H4 (cell line): ENCODE measurements around the gene PHACTR1. TPM values are rescaled to one million over a fixed set of nuclear protein-coding genes. Genes with fewer than 3 reads are reported as not detected.

Experiments
- DNase-seq: peaks from one replicate; pipeline ENCODE4 v3.0.0-alpha.2; 2015; ENCODE audit warnings: low spot score
- total RNA-seq: library from RNA; depleted of rRNA; stranded (reverse); fragments of >200 nt; shearing (Covaris generic); gene quantifications from 2 replicates; pipeline ENCODE4 v1.2.3, GENCODE V29; 2014

PHACTR1 gene
- total RNA-seq, 1 experiment from 2014 or later = 3.3 TPM

DNA sequence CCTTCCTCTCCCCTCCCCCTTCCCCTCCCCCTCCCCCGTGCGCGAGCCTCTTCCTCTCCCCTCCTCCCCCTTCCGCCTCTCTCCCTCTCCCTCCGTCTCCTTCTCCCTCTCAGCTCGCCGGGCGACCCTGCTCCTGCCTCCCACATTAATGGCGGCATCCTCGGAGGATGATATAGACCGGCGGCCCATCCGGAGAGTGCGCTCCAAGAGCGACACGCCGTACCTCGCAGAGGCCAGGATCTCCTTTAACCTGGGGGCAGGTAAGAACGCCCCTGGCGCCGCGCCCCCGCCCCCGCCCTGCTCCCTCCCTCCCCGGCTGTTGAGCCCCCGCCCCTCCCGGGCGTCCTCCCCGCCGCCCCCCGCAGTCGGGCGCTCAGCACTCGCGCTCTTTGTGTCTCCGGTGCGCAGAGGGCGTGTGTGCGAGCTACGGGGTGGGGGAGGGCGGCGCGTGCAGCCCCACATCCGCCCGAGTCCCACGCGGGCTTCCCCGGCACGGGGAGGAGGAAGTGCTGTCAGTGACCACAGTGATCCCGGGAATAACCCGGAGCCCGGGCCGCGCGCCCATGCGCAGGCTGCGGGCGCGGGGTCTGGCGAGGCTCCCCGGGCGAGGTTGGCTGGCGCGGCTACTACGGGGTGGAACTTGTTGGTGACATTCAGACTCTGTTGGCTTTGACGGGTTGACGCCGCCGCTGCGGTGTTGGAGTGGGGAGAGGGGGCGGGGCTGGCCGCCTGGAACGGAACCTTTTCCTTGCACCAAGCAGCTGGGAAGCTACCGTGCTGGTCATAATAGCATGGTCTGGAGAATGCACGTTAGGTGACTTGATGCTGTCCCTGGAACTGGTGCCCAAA is 33.2 kb downstream of the PHACTR1 start:
- no peak for DNase-seq

DNA sequence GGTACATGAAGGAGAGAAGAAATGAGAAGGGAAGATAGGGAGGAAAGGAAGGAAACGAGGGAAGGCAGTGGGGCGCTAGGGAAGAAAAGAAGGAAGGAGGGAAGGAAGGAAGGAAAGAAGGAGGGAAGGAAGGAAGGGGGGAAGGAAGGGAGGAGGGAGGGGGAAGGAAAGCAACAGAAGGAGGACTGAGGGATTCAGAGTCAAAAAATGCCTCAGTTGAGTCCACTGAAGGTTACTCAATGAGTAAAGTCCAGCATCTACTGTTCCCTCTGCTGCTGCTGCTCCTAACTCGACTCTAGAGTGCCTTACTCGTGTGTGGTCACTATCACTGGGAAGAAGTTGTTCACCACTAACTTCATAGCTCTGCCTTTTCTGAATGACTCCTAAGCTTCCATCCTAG is 33.8 kb downstream of the PHACTR1 start:
- DNase-seq = no peak

DNA sequence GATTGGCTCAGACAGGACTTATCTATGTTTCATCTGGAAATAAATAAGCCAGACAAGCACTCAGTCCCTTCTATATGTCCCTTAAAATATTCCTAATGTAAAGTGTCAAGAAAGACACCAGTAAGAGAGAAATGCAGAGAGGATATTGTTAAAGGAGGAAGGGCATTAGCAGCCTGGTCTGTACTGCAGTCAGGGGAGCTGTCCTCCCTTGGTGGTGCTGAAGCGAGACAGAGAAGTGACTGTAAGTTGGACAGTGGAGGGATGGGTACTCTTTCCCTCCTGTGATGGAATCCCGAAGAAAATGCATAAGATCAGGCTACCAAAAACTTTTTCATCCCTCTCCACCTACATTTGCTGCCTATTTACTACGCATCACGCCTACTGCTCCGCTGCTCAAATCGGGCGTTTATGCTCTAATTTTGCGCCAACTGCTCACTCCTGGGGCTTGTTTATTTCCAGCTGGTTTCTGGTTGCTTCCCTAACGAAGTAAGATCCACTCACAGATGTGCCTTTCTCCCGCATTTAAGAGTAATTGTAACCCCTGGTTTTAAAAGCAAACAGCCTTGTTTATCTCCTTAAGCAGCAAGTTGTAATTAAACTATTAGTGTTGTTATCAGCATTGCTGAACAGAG is 35.2 kb downstream of the PHACTR1 start:
- peak; percentile 42 for DNase-seq

DNA sequence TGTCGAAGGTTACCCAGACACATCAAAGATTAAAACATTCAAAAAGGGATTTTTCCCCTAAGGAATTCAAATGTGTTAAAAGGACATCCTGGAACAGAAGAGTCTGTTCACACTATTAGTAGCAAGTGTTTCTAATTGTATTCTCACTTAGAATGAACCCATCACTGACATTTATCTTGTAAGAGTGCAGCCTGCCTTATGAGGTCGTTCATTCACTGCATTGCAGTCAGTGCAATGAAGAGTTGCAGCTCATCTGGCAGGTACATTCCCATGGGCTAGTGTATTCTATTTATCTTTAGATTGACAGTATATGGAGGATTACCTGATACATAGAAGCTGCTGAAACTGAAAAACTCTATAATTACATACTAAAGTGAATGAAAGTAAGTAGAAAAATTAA is 36.5 kb downstream of the PHACTR1 start:
- no peak for DNase-seq

DNA sequence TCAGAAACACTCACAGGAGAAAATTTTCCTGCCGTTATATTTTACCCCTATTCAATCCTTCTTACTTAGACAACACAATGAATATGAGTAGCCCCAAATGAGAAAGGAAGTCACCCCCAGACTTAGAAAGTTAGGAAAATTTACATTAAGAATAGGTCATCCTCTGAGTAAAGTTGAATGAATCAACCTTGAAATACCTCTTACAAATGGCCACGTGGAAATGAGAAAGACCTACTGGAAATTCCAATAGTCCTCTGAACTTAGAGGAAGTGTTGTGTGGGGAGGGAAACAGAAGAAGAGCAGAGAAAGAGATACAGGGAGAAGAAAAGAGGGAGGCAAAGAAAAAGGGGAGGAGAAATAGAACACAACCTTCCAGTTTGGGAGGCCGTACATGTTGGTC is 43.7 kb downstream of the PHACTR1 start:
- no peak for DNase-seq

DNA sequence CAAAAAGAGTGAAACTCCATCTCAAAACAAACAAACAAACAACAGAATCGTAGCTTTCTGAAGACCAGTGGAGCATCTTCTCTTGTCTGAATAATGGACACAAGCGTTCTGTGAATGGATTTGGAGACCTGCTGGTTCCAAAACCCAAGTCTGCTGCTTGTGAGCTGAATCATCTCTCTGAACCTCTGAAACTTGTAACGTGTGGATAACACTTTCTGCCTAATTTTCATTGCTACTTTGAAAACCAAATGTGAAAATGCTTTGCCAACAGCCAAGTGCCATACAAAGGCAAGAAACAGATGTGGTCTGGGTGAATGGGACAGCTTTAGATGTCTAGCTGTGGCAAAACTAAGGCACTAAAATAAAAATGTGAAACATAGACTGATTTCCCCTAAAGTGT is 44.3 kb downstream of the PHACTR1 start:
- DNase-seq = no peak

DNA sequence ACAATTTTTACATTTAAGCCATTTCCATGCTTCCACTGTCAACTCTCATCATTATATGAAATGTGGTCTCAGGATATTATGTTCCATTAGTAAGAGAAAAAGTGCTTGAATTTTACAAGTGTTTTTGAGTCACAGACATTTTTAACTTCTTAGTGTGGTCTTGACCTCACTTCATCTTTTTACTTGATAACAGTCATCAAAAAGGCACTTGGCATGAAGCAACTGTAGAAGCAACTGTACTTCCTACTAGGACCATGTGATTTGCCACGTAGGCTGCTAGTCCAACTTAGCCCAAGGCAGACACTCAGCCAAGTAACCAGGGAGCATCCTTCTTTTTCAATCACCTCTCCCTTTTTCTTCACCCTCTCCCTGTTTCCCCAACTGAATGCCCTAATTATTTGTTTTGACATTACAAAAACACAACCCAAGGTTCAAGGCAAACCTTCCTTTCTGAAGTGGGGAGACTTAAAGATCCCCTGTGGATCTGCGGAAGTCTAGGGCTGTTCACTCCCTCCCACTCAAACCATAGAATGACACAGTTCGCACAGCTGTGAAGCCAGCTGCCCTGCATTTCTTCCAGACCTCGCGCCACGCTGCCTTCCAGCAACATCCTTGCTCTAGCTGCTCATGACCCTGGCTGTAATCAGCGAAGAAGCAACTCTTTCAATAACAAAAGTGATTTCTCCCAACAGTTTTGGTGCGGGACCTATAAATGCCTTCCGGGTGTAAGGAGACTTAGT is 45.0 kb downstream of the PHACTR1 start:
- peak; percentile 8 for DNase-seq

DNA sequence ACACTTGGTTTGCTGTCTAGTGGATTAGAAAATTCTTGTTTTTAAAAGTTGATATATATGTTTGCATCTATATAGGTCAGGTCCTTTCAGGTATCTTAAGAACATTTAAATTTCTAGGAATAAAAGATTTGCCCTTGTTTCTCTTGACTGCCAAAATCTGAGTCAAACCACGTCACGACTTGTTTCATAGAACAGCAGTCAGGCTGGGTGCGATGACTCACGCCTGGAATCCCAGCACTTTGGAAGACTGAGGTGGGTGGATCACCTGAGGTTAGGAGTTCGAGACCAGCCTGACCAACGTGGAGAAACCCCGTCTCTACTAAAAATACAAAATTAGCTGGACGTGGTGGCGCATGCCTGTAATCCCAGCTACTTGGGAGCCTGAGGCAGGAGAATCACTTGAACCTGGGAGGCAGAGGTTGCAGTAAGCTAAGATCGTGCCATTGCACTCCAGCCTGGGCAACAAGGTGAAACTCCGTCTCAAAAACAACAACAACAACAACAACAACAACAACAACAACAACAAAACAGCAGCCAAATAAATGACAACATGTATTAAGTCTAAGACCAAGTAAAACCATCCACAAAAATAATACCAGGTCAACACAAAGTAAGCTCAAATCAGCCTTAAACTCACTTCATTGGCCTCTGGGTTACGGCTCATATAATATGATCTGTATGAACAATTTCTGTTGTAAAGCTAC is 46.3 kb downstream of the PHACTR1 start:
- peak; percentile 21 for DNase-seq

DNA sequence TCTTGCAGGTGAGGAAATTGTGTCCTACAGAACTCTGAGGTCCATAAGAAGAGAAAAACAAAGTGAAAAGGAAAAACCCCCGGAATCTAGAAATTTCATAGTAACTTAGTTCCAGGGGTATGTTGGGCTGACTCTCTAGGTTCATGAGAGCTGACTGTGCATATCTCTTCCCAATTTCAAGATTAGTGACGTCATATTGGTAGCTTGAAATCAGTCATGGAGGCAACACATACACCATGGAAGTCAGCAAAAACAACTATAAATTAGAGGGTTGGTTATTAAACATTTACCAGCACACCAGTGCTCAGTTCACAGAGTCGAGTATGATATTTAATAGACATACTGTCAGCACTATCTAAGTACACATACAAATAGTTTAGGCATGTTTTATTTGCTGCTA is 49.8 kb downstream of the PHACTR1 start:
- no peak for DNase-seq

DNA sequence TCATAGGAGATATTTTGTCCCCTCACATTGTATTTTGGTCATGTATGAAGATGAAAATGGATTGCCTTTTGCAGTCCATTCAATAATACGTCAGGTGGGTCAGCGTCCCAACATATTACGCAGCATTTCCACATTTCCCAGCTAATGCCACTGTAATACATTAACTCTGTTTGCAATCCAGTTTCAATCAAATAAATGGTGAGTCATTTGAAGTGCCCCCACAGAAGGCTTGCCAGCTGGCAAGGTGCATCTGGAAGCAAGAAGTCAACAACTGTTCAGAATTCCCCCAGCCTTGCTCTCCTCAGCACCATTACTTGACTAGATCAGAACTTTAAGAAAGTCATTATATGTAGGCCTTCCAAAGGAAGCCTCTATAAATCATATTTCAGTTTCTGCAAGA is 50.4 kb downstream of the PHACTR1 start:
- DNase-seq = no peak

DNA sequence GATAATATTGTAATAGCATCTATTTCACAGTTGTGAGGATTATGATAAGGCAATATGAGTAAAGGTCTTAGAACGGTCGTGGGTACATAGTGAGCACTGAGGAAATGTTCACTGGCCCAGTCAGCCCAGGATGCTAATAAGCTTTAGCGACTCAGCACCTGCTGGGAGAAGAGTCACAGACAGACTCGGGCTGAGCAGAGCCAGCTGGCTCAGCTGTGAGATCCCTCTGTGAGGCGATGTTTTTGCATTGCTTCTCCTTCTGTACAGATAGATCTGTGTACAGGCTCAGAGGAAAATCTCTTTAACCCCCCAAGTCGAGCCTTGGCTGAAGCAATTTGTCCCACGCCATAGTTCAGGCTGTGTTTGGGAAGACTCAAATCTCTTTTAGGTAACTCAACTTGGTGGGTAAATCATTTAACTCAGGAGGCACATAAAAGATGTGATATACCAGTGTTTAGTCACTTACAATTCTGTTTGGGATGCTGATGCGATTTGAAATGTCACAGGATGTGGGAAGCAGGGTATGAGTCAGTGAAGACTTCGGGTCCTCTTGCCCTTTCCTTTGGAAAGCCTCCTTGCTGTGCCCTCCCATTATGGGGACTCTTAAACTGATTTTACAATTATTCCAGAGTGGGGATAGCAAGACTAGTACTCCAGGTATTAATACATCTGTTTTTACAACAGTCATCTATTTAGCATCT is 53.1 kb downstream of the PHACTR1 start:
- DNase-seq = no peak

DNA sequence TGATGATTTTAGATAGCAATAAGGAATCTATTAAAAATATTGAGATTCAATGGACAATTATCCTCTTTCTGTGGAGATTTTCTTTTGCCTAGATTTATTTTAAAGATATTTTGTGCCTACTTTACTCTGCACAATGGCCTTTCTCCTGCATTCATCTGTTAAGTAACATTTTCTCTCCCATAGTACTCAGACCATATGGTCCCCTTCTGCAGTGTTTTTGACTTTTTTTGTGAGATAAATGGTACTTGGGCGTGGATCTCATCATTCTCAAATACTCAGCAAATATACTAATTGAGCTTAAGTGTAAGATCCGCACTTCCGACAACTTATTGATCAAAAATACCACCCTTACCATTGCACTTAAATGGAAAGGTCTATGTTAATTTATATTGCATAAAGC is 55.8 kb downstream of the PHACTR1 start:
- no peak for DNase-seq

DNA sequence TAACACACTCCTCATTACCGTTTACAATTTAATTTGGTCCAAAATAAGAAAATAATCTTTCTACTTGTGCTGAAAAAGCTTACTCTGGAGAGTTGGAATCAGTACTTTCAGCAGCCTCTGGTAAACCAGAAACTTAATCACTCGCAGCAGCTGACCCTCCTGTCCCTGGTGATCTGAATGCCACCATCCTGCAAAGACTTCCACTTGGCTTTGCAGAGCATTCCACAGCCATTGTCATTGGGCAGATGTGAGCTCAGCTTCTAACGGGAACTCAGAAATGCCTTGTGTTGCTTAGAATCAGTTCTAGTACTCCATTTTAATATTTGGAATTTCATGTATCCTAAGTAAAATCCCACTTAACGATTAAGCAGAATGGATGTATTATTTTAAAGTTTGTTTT is 59.7 kb downstream of the PHACTR1 start:
- no peak for DNase-seq

DNA sequence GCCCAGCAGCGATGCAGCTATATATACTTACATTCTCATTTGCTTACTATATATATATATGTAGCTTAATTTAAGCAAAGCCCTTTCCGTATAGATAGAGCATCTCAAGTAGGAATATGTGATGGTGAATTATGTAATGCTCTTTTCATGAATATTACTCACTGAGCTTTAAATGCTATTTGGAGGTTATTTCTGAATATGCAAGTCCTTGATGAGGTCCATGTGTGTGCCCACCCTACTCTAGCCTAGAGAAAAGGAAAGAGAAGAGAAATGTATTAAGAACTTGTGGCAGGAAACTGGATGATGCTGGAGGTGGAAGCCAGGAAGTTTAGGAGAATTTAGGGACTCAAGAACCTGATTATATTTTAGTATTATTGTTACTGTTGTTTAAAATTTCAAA is 63.2 kb downstream of the PHACTR1 start:
- DNase-seq = no peak

DNA sequence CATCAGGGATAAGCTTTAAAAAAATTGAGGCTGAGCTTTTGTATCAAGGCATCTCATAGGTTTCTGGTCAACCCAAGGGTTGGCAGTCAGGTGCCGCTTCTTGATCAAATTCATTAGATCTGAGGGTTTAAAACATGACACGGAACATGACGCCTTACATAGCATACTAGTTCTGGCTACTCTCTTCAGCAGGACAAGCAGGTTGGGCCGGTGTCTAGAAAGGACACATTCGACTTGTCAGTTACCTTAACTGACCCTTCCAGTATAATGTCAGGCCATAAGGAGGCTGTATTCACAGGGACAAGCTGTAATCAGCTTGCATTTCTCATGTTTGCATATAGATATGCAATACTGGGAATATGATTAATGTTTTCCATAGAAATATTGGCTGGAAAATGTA is 65.6 kb downstream of the PHACTR1 start:
- DNase-seq = no peak

DNA sequence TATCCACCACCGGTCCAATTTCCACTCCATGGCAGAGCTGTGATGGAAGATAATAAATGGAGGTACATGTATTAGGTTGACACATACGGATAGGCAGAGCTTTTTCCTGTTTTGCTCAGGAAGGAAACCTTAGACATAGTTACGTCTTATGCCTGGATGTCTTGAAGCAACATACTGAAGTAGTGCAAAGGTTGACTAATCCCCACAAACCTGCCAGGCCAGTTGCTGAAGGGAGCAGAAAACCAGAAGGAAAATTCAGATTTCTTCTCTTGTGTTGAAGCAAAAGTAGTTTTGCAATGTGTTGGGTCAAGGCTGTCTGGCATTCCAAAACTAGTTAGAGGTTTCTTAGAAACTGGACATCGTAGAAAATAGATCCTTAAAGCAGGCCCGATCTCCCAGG is 68.7 kb downstream of the PHACTR1 start:
- DNase-seq = no peak

DNA sequence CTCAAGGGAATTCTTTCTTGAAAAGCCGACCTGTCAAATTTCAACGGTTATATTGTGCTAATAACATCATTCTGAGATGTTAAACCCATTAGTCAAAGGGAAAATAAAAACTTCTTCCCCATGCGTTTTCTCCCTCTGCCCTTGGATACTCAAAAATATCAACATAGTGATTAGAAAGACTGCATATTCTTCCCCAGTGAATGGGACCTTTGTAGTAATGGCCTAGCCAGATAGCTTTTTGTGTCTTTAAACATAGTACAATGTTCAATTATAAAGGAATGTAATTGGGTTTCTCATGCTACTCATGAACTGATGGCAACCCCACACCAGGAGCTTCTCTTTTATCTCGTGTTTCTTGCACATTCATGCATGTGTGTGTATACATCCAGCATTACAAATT is 69.4 kb downstream of the PHACTR1 start:
- DNase-seq = no peak

DNA sequence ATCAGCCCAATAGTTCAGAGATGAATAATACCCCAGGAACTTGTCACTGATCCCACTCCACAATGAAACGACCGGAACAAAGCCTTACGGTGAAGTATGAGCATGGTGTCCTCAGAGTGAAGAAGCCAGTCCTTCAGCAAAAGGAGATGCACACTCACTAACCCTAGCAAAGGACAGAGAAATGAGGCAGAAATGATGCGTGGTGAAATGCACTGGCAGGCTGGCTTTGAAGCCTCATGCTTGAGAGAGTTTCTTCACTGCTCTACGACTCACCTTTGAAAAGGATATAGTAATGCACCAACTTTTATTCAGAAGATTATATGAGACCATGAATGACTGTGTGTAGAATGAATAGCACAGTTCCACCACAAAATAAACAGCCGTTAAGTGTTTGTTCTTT is 74.8 kb downstream of the PHACTR1 start:
- DNase-seq = no peak

DNA sequence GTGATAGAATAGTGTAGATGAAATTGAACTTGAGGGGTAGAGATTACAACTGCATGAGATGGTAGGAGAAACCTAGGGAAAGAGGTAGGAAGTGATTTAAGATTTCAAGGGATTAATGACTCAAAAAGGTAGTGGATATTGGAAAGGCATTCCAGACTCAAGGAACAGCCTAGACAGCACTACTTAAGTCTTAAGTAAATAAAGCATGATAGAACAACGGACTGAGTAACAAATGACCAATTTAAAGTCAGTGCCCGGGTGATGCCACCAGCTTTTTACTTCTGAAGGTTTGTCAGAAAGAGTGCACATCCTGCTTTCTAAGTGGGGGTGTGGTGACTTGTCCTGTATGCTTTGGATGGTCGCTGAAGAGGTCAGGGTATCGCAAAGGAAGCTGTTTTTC is 81.8 kb downstream of the PHACTR1 start:
- DNase-seq = no peak

DNA sequence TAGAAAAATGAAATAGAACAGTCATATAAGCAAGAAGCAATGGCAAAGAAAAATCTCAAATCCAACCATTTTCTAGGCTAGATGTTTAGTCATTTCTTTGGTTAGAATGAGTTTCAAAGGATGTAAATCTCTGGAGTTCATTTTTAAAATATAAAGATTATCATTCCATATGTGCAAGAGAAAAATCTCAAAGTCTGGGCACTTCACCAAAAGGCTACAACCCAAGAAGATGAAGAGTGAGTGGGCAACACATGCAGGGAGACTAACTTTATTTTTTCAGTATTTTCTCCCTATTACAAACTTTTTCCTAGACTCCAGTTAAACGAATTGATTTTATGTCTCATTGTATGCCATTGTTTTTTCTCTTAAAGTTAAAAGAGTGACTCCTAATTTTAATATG is 83.6 kb downstream of the PHACTR1 start:
- no peak for DNase-seq

DNA sequence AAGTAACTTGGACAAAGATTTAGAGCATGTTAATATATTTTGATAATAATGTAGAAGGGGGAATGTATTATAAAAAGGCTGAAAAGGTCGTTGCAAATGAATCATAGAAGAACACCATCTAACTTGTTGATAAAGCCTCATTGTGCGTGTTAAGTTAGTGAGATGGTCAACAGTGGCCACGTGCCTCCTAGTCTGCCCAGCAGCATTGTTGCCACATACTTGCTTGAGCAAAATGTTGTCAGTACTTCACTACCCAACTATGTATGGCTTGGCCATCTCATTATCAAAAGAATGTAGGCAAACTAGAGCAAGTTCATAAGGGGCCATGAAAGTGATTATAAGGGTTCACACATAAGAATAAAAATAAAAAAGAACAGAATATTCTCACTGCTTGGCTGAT is 84.6 kb downstream of the PHACTR1 start:
- no peak for DNase-seq

DNA sequence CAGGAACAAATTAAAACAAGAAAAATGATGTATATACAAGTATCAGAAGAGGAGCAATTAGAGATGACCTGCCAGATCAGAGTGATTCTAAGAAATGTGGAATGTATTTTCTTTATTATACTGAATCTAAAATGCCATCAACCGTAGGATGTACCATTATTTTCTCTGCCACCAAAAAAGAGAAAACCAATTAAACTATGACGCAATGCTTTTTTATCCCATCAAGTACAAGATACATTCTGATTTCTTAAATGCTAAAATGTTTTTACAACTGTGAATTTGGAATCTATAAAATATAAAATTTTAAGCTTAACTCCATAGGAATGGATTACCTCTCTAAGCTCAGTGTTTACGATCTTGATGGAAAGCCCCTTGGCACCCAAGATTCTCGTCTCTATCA is 85.9 kb downstream of the PHACTR1 start:
- no peak for DNase-seq
